Measurements from ENCODE around the gene MPV17L2.

Gene MPV17L2

GRCh38 chr19:18160971-18161635 lies 31.9 kb upstream of the MPV17L2 start:
- DNase-seq = peak; percentile 44

- no peak for DNase-seq
Measured at GRCh38 chr19:18161636-18162002, 31.4 kb upstream of the MPV17L2 start.

GRCh38 chr19:18164072-18164471 lies 28.9 kb upstream of the MPV17L2 start:
- DNase-seq = no peak

GRCh38 chr19:18165794-18166544 lies 27.0 kb upstream of the MPV17L2 start:
- DNase-seq = no peak

GRCh38 chr19:18167011-18167410 lies 26.0 kb upstream of the MPV17L2 start:
- DNase-seq = no peak

GRCh38 chr19:18167975-18168645 lies 24.9 kb upstream of the MPV17L2 start:
- DNase-seq = no peak

- DNase-seq = no peak
Measured at GRCh38 chr19:18168673-18169381, 24.2 kb upstream of the MPV17L2 start.

- DNase-seq = no peak
Measured at GRCh38 chr19:18170714-18171255, 22.2 kb upstream of the MPV17L2 start.

GRCh38 chr19:18171605-18172327 lies 21.3 kb upstream of the MPV17L2 start:
- DNase-seq = no peak

GRCh38 chr19:18172331-18173053 lies 20.5 kb upstream of the MPV17L2 start:
- no peak for DNase-seq

- DNase-seq = no peak
Measured at GRCh38 chr19:18173054-18173571, 19.9 kb upstream of the MPV17L2 start.

GRCh38 chr19:18173572-18174288 lies 19.3 kb upstream of the MPV17L2 start, which contains the start of gene IFI30:
Gene IFI30 (plus strand): TSS chr19:18173813. CDS start chr19:18173842, 29 bp downstream.
- peak; percentile 93 for DNase-seq

- DNase-seq = no peak
Measured at GRCh38 chr19:18174983-18175382, 18.0 kb upstream of the MPV17L2 start.

- DNase-seq = no peak
Measured at GRCh38 chr19:18176367-18177310, 16.4 kb upstream of the MPV17L2 start.

- DNase-seq = no peak
Measured at GRCh38 chr19:18179957-18180356, 13.1 kb upstream of the MPV17L2 start.

- no peak for DNase-seq
Measured at GRCh38 chr19:18183529-18183928, 9.5 kb upstream of the MPV17L2 start.

GRCh38 chr19:18185538-18185937 lies 7.5 kb upstream of the MPV17L2 start:
- DNase-seq = no peak

- DNase-seq = no peak
Measured at GRCh38 chr19:18190278-18190677, 2.7 kb upstream of the MPV17L2 start.

- DNase-seq = no peak
Measured at GRCh38 chr19:18191640-18192062, 1.4 kb upstream of the MPV17L2 start.
